Measurements from ENCODE around the gene CD163.

The CD163 gene

DNA sequence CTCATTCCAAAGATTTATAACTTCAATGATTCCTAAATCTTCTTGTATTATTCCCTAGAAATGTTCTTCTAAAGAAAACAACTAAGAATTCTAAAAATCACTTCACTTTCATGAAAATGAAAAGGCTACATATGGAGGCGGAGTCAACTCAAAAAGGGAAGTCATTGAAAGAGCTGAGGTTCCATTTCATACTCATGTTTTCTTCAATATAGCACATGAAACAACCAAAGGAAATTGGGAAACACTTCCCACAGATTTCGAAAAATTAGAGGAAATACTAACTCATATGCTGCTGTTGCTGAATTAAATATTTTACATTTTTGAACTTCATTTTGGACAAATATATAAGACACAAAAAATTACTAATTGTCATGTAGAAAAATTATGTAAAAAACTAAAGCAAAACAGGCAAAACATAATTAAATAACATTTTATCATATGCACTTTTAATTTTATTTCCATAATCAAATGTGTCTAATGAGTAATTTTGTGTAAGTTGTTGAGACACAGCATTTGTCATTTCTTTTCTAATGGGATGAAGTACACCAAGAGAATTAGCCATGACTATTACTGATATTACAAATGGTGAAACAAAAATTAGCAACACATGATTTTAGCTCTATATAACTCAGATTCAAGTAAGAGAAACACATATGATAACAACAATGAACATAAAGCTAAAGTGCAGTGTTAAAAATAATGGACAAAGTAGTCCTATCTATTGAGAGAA, at the start of gene CD163:
Gene CD163 (minus strand): TSS at position 92 of the 730 bp plus-strand sequence. CDS start 87 bp downstream, at position 5.
- no peaks in the 10 kb centered on the region for H4K20me1 ChIP-seq (ENCODE audit: control insufficient read depth, insufficient read depth, low read depth, low read length)
- H3K79me2 ChIP-seq (ENCODE audit: control insufficient read depth, low read length), result no peaks in the 10 kb centered on the region
- H3F3A ChIP-seq (ENCODE audit: control insufficient read depth, insufficient read depth), result no peaks in the 10 kb centered on the region
- no peaks in the 10 kb centered on the region for H3K9me3 ChIP-seq (ENCODE audit: control insufficient read depth, insufficient read depth, low read length)
- no peak within 1 kb of the TSS for H3K4me3 ChIP-seq (ENCODE audit: low read length)
- TF ChIP-seq, protein P1, sequence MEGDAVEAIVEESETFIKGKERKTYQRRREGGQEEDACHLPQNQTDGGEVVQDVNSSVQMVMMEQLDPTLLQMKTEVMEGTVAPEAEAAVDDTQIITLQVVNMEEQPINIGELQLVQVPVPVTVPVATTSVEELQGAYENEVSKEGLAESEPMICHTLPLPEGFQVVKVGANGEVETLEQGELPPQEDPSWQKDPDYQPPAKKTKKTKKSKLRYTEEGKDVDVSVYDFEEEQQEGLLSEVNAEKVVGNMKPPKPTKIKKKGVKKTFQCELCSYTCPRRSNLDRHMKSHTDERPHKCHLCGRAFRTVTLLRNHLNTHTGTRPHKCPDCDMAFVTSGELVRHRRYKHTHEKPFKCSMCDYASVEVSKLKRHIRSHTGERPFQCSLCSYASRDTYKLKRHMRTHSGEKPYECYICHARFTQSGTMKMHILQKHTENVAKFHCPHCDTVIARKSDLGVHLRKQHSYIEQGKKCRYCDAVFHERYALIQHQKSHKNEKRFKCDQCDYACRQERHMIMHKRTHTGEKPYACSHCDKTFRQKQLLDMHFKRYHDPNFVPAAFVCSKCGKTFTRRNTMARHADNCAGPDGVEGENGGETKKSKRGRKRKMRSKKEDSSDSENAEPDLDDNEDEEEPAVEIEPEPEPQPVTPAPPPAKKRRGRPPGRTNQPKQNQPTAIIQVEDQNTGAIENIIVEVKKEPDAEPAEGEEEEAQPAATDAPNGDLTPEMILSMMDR (IDR thresholded peaks at IDR 0.05; ENCODE audit: low read depth, low read length, poor library complexity, severe bottlenecking), result no peak
- TF ChIP-seq EZH2phosphoT487 (IDR thresholded peaks at IDR 0.05; ENCODE audit: borderline replicate concordance, low read length), result no peak
- no peaks in the 10 kb centered on the region for H3K36me3 ChIP-seq (ENCODE audit: control insufficient read depth, low read length)
- H3K4me1 ChIP-seq (ENCODE audit: control insufficient read depth, low read length), result no peaks in the 10 kb centered on the region
- H3K27ac ChIP-seq (ENCODE audit: low read depth, low read length), result no peak within 1 kb of the TSS
- H3K9me2 ChIP-seq (replicated peaks; ENCODE audit: control insufficient read depth, low read length), result no peaks in the 10 kb centered on the region
- H3K4me2 ChIP-seq (ENCODE audit: low read length), result no peak within 1 kb of the TSS
- peaks cover 10% of the 10 kb centered on the region for H3K27me3 ChIP-seq (ENCODE audit: control insufficient read depth, low read length)

DNA sequence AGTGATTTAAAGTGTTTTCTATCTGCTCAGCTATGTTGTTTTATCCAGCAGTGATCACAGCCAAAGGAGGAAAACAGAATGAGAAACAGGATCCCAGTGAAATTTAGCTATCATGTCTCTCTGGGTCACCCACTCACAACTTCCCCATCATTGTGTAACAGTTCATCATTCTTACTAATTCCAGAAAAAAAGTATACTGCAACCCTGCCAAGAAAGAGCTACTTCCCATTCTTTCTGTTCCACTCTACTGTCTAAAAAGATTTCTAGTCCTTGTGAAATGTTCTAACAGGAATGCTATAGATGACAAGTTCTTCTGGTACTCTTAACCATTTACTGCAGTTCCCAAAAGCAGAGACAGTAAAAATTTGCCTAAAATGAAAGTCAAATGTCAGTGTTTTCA, 39.2 kb upstream of the CD163 start:
- Histone ChIP-seq H3K4me2 (ENCODE audit: low read length) (no peak overlapping the region), H3K79me2 (ENCODE audit: control insufficient read depth, low read length) (no peaks in the 10 kb centered on the region), H4K20me1 (ENCODE audit: control insufficient read depth, insufficient read depth, low read depth, low read length) (no peaks in the 10 kb centered on the region), H3K9me2 (replicated peaks; ENCODE audit: control insufficient read depth, low read length) (no peaks in the 10 kb centered on the region), H3K36me3 (ENCODE audit: control insufficient read depth, low read length) (no peaks in the 10 kb centered on the region), H3K27me3 (ENCODE audit: control insufficient read depth, low read length) (no peaks in the 10 kb centered on the region), H3K4me1 (ENCODE audit: control insufficient read depth, low read length) (no peaks in the 10 kb centered on the region), H3K9me3 (ENCODE audit: control insufficient read depth, insufficient read depth, low read length) (no peaks in the 10 kb centered on the region), H3F3A (ENCODE audit: control insufficient read depth, insufficient read depth) (no peaks in the 10 kb centered on the region), H3K4me3 (ENCODE audit: low read length) (no peak overlapping the region), H3K27ac (ENCODE audit: low read depth, low read length) (no peak overlapping the region)
- TF ChIP-seq, protein P1 (IDR thresholded peaks at IDR 0.05; ENCODE audit: low read depth, low read length, poor library complexity, severe bottlenecking), result no peak
- no peak for TF ChIP-seq EZH2phosphoT487 (IDR thresholded peaks at IDR 0.05; ENCODE audit: borderline replicate concordance, low read length)

- no peaks in the 10 kb centered on the region for H3K4me1 ChIP-seq (ENCODE audit: control insufficient read depth, low read length)
- H3K4me3 ChIP-seq (ENCODE audit: low read length), result no peak overlapping the region
- no peak overlapping the region for H3K27ac ChIP-seq (ENCODE audit: low read depth, low read length)
- no peaks in the 10 kb centered on the region for H3K9me2 ChIP-seq (replicated peaks; ENCODE audit: control insufficient read depth, low read length)
- H3K79me2 ChIP-seq (ENCODE audit: control insufficient read depth, low read length), result no peaks in the 10 kb centered on the region
- H3K9me3 ChIP-seq (ENCODE audit: control insufficient read depth, insufficient read depth, low read length), result no peaks in the 10 kb centered on the region
- H3F3A ChIP-seq (ENCODE audit: control insufficient read depth, insufficient read depth), result no peaks in the 10 kb centered on the region
- H3K36me3 ChIP-seq (ENCODE audit: control insufficient read depth, low read length), result no peaks in the 10 kb centered on the region
- no peaks in the 10 kb centered on the region for H4K20me1 ChIP-seq (ENCODE audit: control insufficient read depth, insufficient read depth, low read depth, low read length)
- TF ChIP-seq EZH2phosphoT487 (IDR thresholded peaks at IDR 0.05; ENCODE audit: borderline replicate concordance, low read length), result no peak
- TF ChIP-seq, protein P1 (IDR thresholded peaks at IDR 0.05; ENCODE audit: low read depth, low read length, poor library complexity, severe bottlenecking), result no peak
- no peak overlapping the region for H3K4me2 ChIP-seq (ENCODE audit: low read length)
- H3K27me3 ChIP-seq (ENCODE audit: control insufficient read depth, low read length), result no peaks in the 10 kb centered on the region
These were observed 38.5 kb upstream of the CD163 start for GRCh38 chr12:7542046-7542445.
